ENCODE measurements around the gene NDUFS6.
"Not testable (repeated sequence)": the region's sequence is repeated elsewhere in the genome, so short reads cannot be mapped to it uniquely, and the experiment has no call there.

Gene NDUFS6

DNA sequence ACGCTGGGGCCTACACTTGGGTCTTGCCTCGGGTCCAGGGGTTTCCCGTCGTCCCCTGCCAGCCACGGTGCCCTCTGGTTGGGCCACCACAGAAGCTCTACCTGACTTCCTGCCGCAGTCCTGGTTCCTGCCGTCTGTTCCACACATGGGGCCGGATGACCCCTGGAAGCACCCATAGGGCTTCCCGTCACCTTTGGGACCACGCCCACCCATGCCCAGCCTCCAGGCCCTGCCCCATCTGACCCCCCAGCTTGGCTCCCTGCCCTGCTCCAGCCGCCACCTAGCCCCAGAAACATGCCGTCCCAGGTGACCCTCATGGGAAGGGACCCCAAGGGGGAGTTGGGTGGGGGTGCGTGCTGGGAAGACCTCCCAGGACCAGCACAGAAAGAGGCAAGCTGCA is 15.2 kb upstream of the NDUFS6 start:
- H3K36me3 ChIP-seq (ENCODE audit: control insufficient read depth in 1 of 2, insufficient read depth in 2 of 2, low read length in 2 of 2) = no peaks in the 10 kb centered on the region
- H3K27ac ChIP-seq (ENCODE audit: low read length) = no peak overlapping the region
- H3K27me3 ChIP-seq (ENCODE audit: low read depth, low read length) = no peaks in the 10 kb centered on the region
- H3K4me1 ChIP-seq (ENCODE audit: control insufficient read depth in 1 of 2, insufficient read depth in 2 of 2, low read length in 2 of 2) = no peaks in the 10 kb centered on the region
- H3K9me3 ChIP-seq (ENCODE audit: control insufficient read depth in 1 of 2, low read length in 2 of 2) = no peaks in the 10 kb centered on the region
- no peak overlapping the region for H3K4me3 ChIP-seq (ENCODE audit: low read depth in 1 of 2, low read length in 2 of 2)

- no peaks in the 10 kb centered on the region for H3K36me3 ChIP-seq (ENCODE audit: control insufficient read depth in 1 of 2, insufficient read depth in 2 of 2, low read length in 2 of 2)
- no peaks in the 10 kb centered on the region for H3K27me3 ChIP-seq (ENCODE audit: low read depth, low read length)
- no peaks in the 10 kb centered on the region for H3K9me3 ChIP-seq (ENCODE audit: control insufficient read depth in 1 of 2, low read length in 2 of 2)
- H3K4me1 ChIP-seq (ENCODE audit: control insufficient read depth in 1 of 2, insufficient read depth in 2 of 2, low read length in 2 of 2) = no peaks in the 10 kb centered on the region
- no peak overlapping the region for H3K4me3 ChIP-seq (ENCODE audit: low read depth in 1 of 2, low read length in 2 of 2)
- H3K27ac ChIP-seq (ENCODE audit: low read length) = no peak overlapping the region
Measured at GRCh38 chr5:1786621-1787471, 14.4 kb upstream of the NDUFS6 start.

GRCh38 chr5:1787472-1788047 is 13.6 kb upstream of the NDUFS6 start:
- Histone ChIP-seq H3K4me1 (ENCODE audit: control insufficient read depth in 1 of 2, insufficient read depth in 2 of 2, low read length in 2 of 2) (no peaks in the 10 kb centered on the region), H3K27me3 (ENCODE audit: low read depth, low read length) (no peaks in the 10 kb centered on the region), H3K9me3 (ENCODE audit: control insufficient read depth in 1 of 2, low read length in 2 of 2) (no peaks in the 10 kb centered on the region), H3K4me3 (ENCODE audit: low read depth in 1 of 2, low read length in 2 of 2) (no peak overlapping the region), H3K36me3 (ENCODE audit: control insufficient read depth in 1 of 2, insufficient read depth in 2 of 2, low read length in 2 of 2) (no peaks in the 10 kb centered on the region), H3K27ac (ENCODE audit: low read length) (no peak overlapping the region)

GRCh38 chr5:1788200-1788599 is 13.0 kb upstream of the NDUFS6 start:
- H3K27ac ChIP-seq (ENCODE audit: low read length) = no peak overlapping the region
- H3K9me3 ChIP-seq (ENCODE audit: control insufficient read depth in 1 of 2, low read length in 2 of 2) = no peaks in the 10 kb centered on the region
- no peak overlapping the region for H3K4me3 ChIP-seq (ENCODE audit: low read depth in 1 of 2, low read length in 2 of 2)
- H3K36me3 ChIP-seq (ENCODE audit: control insufficient read depth in 1 of 2, insufficient read depth in 2 of 2, low read length in 2 of 2) = no peaks in the 10 kb centered on the region
- no peaks in the 10 kb centered on the region for H3K27me3 ChIP-seq (ENCODE audit: low read depth, low read length)
- no peaks in the 10 kb centered on the region for H3K4me1 ChIP-seq (ENCODE audit: control insufficient read depth in 1 of 2, insufficient read depth in 2 of 2, low read length in 2 of 2)

GRCh38 chr5:1788828-1789227 is 12.4 kb upstream of the NDUFS6 start:
- Histone ChIP-seq H3K36me3 (ENCODE audit: control insufficient read depth in 1 of 2, insufficient read depth in 2 of 2, low read length in 2 of 2) (no peaks in the 10 kb centered on the region), H3K27me3 (ENCODE audit: low read depth, low read length) (no peaks in the 10 kb centered on the region), H3K9me3 (ENCODE audit: control insufficient read depth in 1 of 2, low read length in 2 of 2) (no peaks in the 10 kb centered on the region), H3K4me3 (ENCODE audit: low read depth in 1 of 2, low read length in 2 of 2) (no peak overlapping the region), H3K4me1 (ENCODE audit: control insufficient read depth in 1 of 2, insufficient read depth in 2 of 2, low read length in 2 of 2) (no peaks in the 10 kb centered on the region), H3K27ac (ENCODE audit: low read length) (no peak overlapping the region)

- not testable (repeated sequence) for H3K27ac ChIP-seq (ENCODE audit: low read length); H3K36me3 ChIP-seq (ENCODE audit: control insufficient read depth in 1 of 2, insufficient read depth in 2 of 2, low read length in 2 of 2); H3K4me1 ChIP-seq (ENCODE audit: control insufficient read depth in 1 of 2, insufficient read depth in 2 of 2, low read length in 2 of 2); H3K9me3 ChIP-seq (ENCODE audit: control insufficient read depth in 1 of 2, low read length in 2 of 2); H3K27me3 ChIP-seq (ENCODE audit: low read depth, low read length); H3K4me3 ChIP-seq (ENCODE audit: low read depth in 1 of 2, low read length in 2 of 2)
Measured at GRCh38 chr5:1789438-1789833, 11.8 kb upstream of the NDUFS6 start.

DNA sequence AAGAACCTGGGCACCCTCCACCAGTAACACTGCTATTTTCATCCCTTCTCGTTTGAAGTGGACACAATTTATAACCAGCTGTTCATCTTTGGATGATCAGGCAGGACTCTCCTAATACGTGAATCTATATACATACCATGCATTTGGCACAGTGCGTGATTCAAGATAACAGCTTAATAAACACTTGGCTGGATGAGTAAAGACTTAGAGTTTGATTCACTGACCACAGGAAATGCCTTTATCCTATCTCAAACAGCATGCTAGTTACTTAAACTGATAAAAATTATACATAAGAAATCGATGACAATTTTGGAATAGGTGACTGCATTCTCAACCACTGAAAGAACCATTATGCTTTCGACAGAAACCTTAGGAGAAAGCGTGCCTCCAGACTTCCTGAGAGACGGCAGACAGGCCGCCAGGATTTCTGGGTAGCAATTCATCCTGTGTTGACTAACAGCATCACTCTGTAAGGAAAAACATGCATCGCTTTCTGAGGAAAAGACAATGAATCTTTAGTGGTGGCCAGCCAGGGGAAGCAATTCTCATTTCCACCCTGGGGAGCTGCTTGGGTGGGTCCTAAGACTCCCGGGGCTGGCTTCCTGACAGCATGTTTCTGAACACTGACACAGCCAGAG is 11.3 kb upstream of the NDUFS6 start:
- Histone ChIP-seq H3K4me1 (ENCODE audit: control insufficient read depth in 1 of 2, insufficient read depth in 2 of 2, low read length in 2 of 2) (no peaks in the 10 kb centered on the region), H3K4me3 (ENCODE audit: low read depth in 1 of 2, low read length in 2 of 2) (no peak overlapping the region), H3K9me3 (ENCODE audit: control insufficient read depth in 1 of 2, low read length in 2 of 2) (no peaks in the 10 kb centered on the region), H3K36me3 (ENCODE audit: control insufficient read depth in 1 of 2, insufficient read depth in 2 of 2, low read length in 2 of 2) (no peaks in the 10 kb centered on the region), H3K27ac (ENCODE audit: low read length) (no peak overlapping the region), H3K27me3 (ENCODE audit: low read depth, low read length) (no peaks in the 10 kb centered on the region)

- H3K36me3 ChIP-seq (ENCODE audit: control insufficient read depth in 1 of 2, insufficient read depth in 2 of 2, low read length in 2 of 2) = peaks cover 0 to 4% of the 10 kb centered on the region in 2 donors
- H3K27ac ChIP-seq (ENCODE audit: low read length) = no peak overlapping the region
- no peaks in the 10 kb centered on the region for H3K4me1 ChIP-seq (ENCODE audit: control insufficient read depth in 1 of 2, insufficient read depth in 2 of 2, low read length in 2 of 2)
- H3K27me3 ChIP-seq (ENCODE audit: low read depth, low read length) = no peaks in the 10 kb centered on the region
- no peaks in the 10 kb centered on the region for H3K9me3 ChIP-seq (ENCODE audit: control insufficient read depth in 1 of 2, low read length in 2 of 2)
- no peak overlapping the region for H3K4me3 ChIP-seq (ENCODE audit: low read depth in 1 of 2, low read length in 2 of 2)
Measured at GRCh38 chr5:1791176-1791575, 10.0 kb upstream of the NDUFS6 start.

- Histone ChIP-seq H3K27me3 (ENCODE audit: low read depth, low read length) (no peaks in the 10 kb centered on the region), H3K27ac (ENCODE audit: low read length) (no peak overlapping the region), H3K4me1 (ENCODE audit: control insufficient read depth in 1 of 2, insufficient read depth in 2 of 2, low read length in 2 of 2) (peaks cover 0 to 10% of the 10 kb centered on the region in 2 donors), H3K36me3 (ENCODE audit: control insufficient read depth in 1 of 2, insufficient read depth in 2 of 2, low read length in 2 of 2) (peaks cover 4 to 18% of the 10 kb centered on the region in 2 donors), H3K4me3 (ENCODE audit: low read depth in 1 of 2, low read length in 2 of 2) (no peak overlapping the region), H3K9me3 (ENCODE audit: control insufficient read depth in 1 of 2, low read length in 2 of 2) (no peaks in the 10 kb centered on the region)
Measured at GRCh38 chr5:1792842-1793266, 8.4 kb upstream of the NDUFS6 start.

DNA sequence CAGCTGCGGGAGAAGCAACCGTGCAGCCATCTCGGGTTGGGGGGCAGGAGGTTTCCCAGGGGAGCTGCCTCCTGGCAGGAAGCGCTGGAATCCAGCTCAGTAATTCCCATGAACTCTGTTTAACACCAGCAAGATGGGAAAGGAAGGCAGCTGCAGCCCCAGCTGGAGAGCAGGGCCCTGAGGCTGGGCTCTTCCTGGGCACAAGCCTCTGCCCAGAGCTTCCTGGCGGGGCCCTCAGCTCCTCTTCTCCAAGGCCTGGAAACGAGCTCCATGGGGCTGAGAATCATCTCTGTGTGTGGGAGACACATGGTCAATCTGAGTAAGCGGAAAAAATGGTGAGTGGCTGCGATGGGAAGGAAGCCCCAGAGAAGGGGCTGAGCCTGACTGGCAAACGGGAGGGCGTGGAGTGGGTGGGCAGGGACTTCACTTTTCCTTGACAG is 7.9 kb upstream of the NDUFS6 start:
- H3K27me3 ChIP-seq (ENCODE audit: low read depth, low read length) = no peaks in the 10 kb centered on the region
- H3K4me1 ChIP-seq (ENCODE audit: control insufficient read depth in 1 of 2, insufficient read depth in 2 of 2, low read length in 2 of 2) = peaks cover 0 to 13% of the 10 kb centered on the region in 2 donors
- peaks cover 4 to 22% of the 10 kb centered on the region in 2 donors for H3K36me3 ChIP-seq (ENCODE audit: control insufficient read depth in 1 of 2, insufficient read depth in 2 of 2, low read length in 2 of 2)
- H3K9me3 ChIP-seq (ENCODE audit: control insufficient read depth in 1 of 2, low read length in 2 of 2) = no peaks in the 10 kb centered on the region
- no peak overlapping the region for H3K27ac ChIP-seq (ENCODE audit: low read length)
- no peak overlapping the region for H3K4me3 ChIP-seq (ENCODE audit: low read depth in 1 of 2, low read length in 2 of 2)

DNA sequence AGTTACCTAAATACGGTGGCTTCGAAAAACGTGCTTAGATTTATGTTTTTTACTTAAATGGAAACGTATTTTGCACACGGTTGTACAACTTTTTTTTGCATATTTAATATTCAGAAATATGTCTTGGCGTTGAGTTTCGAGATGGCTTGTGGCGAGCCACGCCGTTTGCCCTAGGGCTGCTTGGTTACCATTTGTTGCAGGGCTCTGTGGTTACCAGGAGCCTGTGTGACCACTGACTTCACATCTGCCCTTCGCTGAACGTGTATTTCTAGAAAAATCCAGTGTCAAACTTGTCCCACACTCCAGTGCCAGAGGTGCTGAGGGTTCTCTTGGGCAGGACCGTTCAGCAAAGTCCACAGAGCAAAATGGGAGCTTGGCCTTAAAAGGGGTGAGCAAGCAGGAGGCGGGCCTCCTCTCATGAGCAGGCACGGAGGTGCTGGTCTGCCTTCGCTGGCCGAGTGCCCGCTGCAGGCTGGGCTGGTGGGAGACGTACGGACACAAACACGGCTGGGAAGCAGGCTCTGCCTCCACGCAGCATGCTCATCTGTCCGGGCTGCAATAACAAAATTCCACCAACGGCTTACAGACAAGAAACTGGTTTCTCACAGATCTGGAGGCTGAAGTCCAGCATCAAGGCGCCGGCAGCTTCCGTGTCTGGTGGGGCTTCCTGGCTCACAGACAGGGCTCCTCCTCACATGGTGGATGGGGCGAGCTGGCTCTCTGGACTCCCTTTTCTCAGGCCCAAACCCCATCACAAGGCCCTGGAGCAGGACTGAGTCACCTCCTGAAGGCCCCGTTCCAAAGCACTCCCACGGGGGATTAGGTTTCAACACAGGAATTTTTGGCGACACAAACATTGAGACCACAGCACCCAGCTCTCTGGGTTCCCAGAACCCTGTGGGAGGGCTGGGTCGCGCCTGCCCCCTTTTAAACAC is 7.0 kb upstream of the NDUFS6 start:
- H3K9me3 ChIP-seq (ENCODE audit: control insufficient read depth in 1 of 2, low read length in 2 of 2) = no peaks in the 10 kb centered on the region
- no peak overlapping the region for H3K27ac ChIP-seq (ENCODE audit: low read length)
- no peak overlapping the region for H3K4me3 ChIP-seq (ENCODE audit: low read depth in 1 of 2, low read length in 2 of 2)

More for the DNA sequence above, 7.0 kb upstream of the NDUFS6 start:
- Histone ChIP-seq H3K4me1 (ENCODE audit: control insufficient read depth in 1 of 2, insufficient read depth in 2 of 2, low read length in 2 of 2) (peaks cover 0 to 19% of the 10 kb centered on the region in 2 donors), H3K27me3 (ENCODE audit: low read depth, low read length) (no peaks in the 10 kb centered on the region), H3K36me3 (ENCODE audit: control insufficient read depth in 1 of 2, insufficient read depth in 2 of 2, low read length in 2 of 2) (peaks cover 4 to 22% of the 10 kb centered on the region in 2 donors)

Data from muscle layer of duodenum (tissue), 2 donors.